ENCODE measurements around the gene FOXE1.

FOXE1 gene

GRCh38 chr9:97846347-97846746, 6.7 kb upstream of the FOXE1 start:
- no peak for DNase-seq (ENCODE audit: low read depth)
- H3K4me3 ChIP-seq (ENCODE audit: low read length) = no peak overlapping the region
- no peak for TF ChIP-seq CTCF (conservative IDR thresholded peaks at IDR 0.05; ENCODE audit: low read depth, low read length)

- DNase-seq (ENCODE audit: low read depth) = no peak
- H3K4me3 ChIP-seq (ENCODE audit: low read length) = no peak overlapping the region
- TF ChIP-seq CTCF (conservative IDR thresholded peaks at IDR 0.05; ENCODE audit: low read depth, low read length) = no peak
Measured at GRCh38 chr9:97847474-97848214, 5.4 kb upstream of the FOXE1 start.

- H3K4me3 ChIP-seq (ENCODE audit: low read length) = no peak overlapping the region
- DNase-seq (ENCODE audit: low read depth) = no peak
- peak; percentile 42 for TF ChIP-seq CTCF (conservative IDR thresholded peaks at IDR 0.05; ENCODE audit: low read depth, low read length)
Measured at GRCh38 chr9:97848215-97848479, 4.9 kb upstream of the FOXE1 start.

- H3K4me3 ChIP-seq (ENCODE audit: low read length) = peak overlapping the region; percentile 4
- TF ChIP-seq CTCF (conservative IDR thresholded peaks at IDR 0.05; ENCODE audit: low read depth, low read length) = no peak
- DNase-seq (ENCODE audit: low read depth) = no peak
Measured at GRCh38 chr9:97848480-97849237, 4.4 kb upstream of the FOXE1 start.

GRCh38 chr9:97849980-97850379, 3.0 kb upstream of the FOXE1 start:
- no peak overlapping the region for H3K4me3 ChIP-seq (ENCODE audit: low read length)
- DNase-seq (ENCODE audit: low read depth) = no peak
- TF ChIP-seq CTCF (conservative IDR thresholded peaks at IDR 0.05; ENCODE audit: low read depth, low read length) = no peak

- TF ChIP-seq CTCF (conservative IDR thresholded peaks at IDR 0.05; ENCODE audit: low read depth, low read length) = no peak
- no peak for DNase-seq (ENCODE audit: low read depth)
- H3K4me3 ChIP-seq (ENCODE audit: low read length) = no peak overlapping the region
Measured at GRCh38 chr9:97850746-97851445, 2.1 kb upstream of the FOXE1 start.
